ENCODE data around the gene RNASE1.
"Not testable (repeated sequence)": the region's sequence is repeated elsewhere in the genome, so short reads cannot be mapped to it uniquely, and the experiment has no call there.

RNASE1 gene

GRCh38 chr14:20769421-20769820 is 33.2 kb downstream of the RNASE1 start:
- Mint-ChIP-seq H3K27me3 (no peaks in the 10 kb centered on the region), H3K4me3 (no peak overlapping the region), H3K4me1 (ENCODE audit: low read depth) (no peaks in the 10 kb centered on the region), H3K27ac (no peak overlapping the region), H3K9me3 (no peaks in the 10 kb centered on the region), H3K36me3 (ENCODE audit: low read depth) (no peaks in the 10 kb centered on the region)
- DNase-seq = no peak

DNA sequence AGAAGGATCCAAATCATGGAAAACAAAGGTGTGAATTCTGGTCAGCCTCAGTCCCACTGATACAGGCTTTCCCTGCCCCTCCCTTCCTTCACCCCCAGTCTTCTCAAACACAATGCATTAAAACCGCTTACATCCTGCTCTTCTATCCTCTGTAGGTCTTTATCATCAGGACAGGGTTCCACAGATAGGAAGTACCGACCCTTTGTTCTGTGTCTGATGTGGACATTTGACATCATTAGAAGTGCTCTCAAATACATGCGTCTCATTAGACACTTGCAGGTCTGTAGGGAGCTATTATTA is 34.1 kb downstream of the RNASE1 start:
- H3K27ac Mint-ChIP-seq = no peak overlapping the region
- no peaks in the 10 kb centered on the region for H3K4me1 Mint-ChIP-seq (ENCODE audit: low read depth)
- H3K4me3 Mint-ChIP-seq = no peak overlapping the region
- H3K36me3 Mint-ChIP-seq (ENCODE audit: low read depth) = no peaks in the 10 kb centered on the region
- DNase-seq = no peak
- no peaks in the 10 kb centered on the region for H3K27me3 Mint-ChIP-seq
- no peaks in the 10 kb centered on the region for H3K9me3 Mint-ChIP-seq

DNA sequence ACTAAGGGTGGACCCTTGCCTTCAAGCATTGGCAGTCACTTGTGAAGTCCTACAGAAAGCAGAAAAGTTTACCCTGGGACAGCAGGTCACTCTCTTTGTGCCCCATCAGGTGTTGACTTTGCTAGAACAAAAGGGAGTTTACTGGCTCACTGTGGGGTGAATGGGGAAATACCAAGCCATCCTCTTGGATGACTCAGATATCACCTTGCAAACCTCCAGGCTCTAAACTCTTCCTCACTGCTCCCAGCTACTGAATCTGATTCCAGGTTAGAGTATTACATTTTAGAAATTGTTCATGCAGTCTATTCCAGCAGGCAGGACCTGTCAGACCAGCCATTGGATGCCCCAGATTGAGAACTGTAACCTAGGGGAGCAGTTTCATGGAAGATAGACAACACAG is 41.7 kb downstream of the RNASE1 start:
- Mint-ChIP-seq H3K4me3 (no peak overlapping the region), H3K4me1 (ENCODE audit: low read depth) (no peaks in the 10 kb centered on the region), H3K36me3 (ENCODE audit: low read depth) (no peaks in the 10 kb centered on the region)

GRCh38 chr14:20759465-20759864 is 43.2 kb downstream of the RNASE1 start:
- not testable (repeated sequence) for H3K9me3 Mint-ChIP-seq; H3K4me1 Mint-ChIP-seq (ENCODE audit: low read depth); H3K4me3 Mint-ChIP-seq; H3K36me3 Mint-ChIP-seq (ENCODE audit: low read depth); DNase-seq; H3K27ac Mint-ChIP-seq; H3K27me3 Mint-ChIP-seq

More for the DNA sequence above, 41.7 kb downstream of the RNASE1 start:
- no peak for DNase-seq
- Mint-ChIP-seq H3K27me3 (no peaks in the 10 kb centered on the region), H3K27ac (no peak overlapping the region), H3K9me3 (no peaks in the 10 kb centered on the region)

GRCh38 chr14:20757965-20758364 is 44.7 kb downstream of the RNASE1 start:
- no peaks in the 10 kb centered on the region for H3K4me1 Mint-ChIP-seq (ENCODE audit: low read depth)
- H3K27ac Mint-ChIP-seq = no peak overlapping the region
- no peaks in the 10 kb centered on the region for H3K9me3 Mint-ChIP-seq
- H3K36me3 Mint-ChIP-seq (ENCODE audit: low read depth) = no peaks in the 10 kb centered on the region
- DNase-seq = peak; percentile 30
- no peaks in the 10 kb centered on the region for H3K27me3 Mint-ChIP-seq
- H3K4me3 Mint-ChIP-seq = no peak overlapping the region

GRCh38 chr14:20755037-20755436 is 47.6 kb downstream of the RNASE1 start:
- peaks cover 12% of the 10 kb centered on the region for H3K9me3 Mint-ChIP-seq

GRCh38 chr14:20754308-20754707 is 48.3 kb downstream of the RNASE1 start:
- H3K4me1 Mint-ChIP-seq (ENCODE audit: low read depth) = no peaks in the 10 kb centered on the region
- H3K27me3 Mint-ChIP-seq = peaks cover 9% of the 10 kb centered on the region
- H3K4me3 Mint-ChIP-seq = no peak overlapping the region
- H3K27ac Mint-ChIP-seq = no peak overlapping the region
- peaks cover 12% of the 10 kb centered on the region for H3K9me3 Mint-ChIP-seq
- no peak for DNase-seq
- H3K36me3 Mint-ChIP-seq (ENCODE audit: low read depth) = no peaks in the 10 kb centered on the region

More at GRCh38 chr14:20755037-20755436, 47.6 kb downstream of the RNASE1 start:
- no peak overlapping the region for H3K4me3 Mint-ChIP-seq
- H3K27me3 Mint-ChIP-seq = peaks cover 7% of the 10 kb centered on the region
- H3K27ac Mint-ChIP-seq = no peak overlapping the region
- no peak for DNase-seq
- no peaks in the 10 kb centered on the region for H3K36me3 Mint-ChIP-seq (ENCODE audit: low read depth)
- no peaks in the 10 kb centered on the region for H3K4me1 Mint-ChIP-seq (ENCODE audit: low read depth)

DNA sequence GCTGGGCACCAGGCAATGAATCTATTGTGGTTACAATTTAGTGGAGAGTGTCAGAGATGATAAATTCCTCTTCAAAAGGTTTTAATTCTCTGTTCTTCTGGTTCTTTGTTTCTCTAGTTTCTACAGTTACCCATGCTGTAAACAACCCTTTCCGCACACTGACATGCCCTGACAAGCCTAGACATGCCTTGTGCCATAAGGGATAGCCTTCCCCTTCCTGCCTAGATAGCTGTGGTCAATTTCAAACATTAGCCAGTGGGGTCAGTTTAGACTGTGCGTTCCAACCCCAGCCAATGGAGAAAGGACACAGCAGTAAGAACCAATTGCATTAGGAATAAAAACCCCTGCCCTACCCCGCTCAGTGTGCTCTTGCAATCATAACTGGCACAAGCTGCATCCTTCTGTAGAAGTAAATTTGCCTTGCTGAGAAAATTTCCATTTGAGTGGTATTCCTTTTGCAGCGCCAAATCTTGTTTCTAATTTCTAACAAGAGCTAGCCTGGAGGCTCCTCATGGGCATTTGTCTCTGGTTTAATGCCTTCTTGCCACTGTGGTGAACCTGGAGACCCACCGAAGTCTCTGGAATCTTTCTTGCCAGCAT is 50.6 kb downstream of the RNASE1 start:
- no peaks in the 10 kb centered on the region for H3K4me1 Mint-ChIP-seq (ENCODE audit: low read depth)
- peaks cover 13% of the 10 kb centered on the region for H3K27me3 Mint-ChIP-seq
- no peaks in the 10 kb centered on the region for H3K36me3 Mint-ChIP-seq (ENCODE audit: low read depth)
- no peak overlapping the region for H3K27ac Mint-ChIP-seq
- no peak for DNase-seq
- no peak overlapping the region for H3K4me3 Mint-ChIP-seq
- H3K9me3 Mint-ChIP-seq = peaks cover 12% of the 10 kb centered on the region

Measured in activated T-cell treated with anti-CD3 and anti-CD28 coated beads, Interleukin-2, amount 50 U/mL, for 24 hours (primary cell).